ENCODE measurements around the gene NMNAT3.

GRCh38 chr3:139657936-139658335 is 19.8 kb downstream of the NMNAT3 start:
- TF ChIP-seq POLR2A (IDR thresholded peaks at IDR 0.05; ENCODE audit: low read depth, low read length) = no peak
- TF ChIP-seq POLR2AphosphoS5 (IDR thresholded peaks at IDR 0.05; ENCODE audit: low read depth, low read length) = no peak
